DMS79 (cell line): Measurements from ENCODE around the gene RYK.
"Not testable (repeated sequence)": the region's sequence is repeated elsewhere in the genome, so short reads cannot be mapped to it uniquely, and the experiment has no call there.

Source experiments
- DNase-seq: peaks from one replicate; lab custom pipeline; 2025; lab: John Stamatoyannopoulos, UW

RYK gene

GRCh38 chr3:134250717-134251220, at the start of gene RYK:
TSS of gene RYK (minus strand) at chr3:134250859. CDS start at chr3:134250654, 205 bp downstream.
- DNase-seq = peak; percentile 54

- DNase-seq = no peak
Measured at GRCh38 chr3:134299888-134300206, 49.2 kb upstream of the RYK start.

- DNase-seq = no peak
Measured at GRCh38 chr3:134299185-134299887, 48.7 kb upstream of the RYK start.

DNA sequence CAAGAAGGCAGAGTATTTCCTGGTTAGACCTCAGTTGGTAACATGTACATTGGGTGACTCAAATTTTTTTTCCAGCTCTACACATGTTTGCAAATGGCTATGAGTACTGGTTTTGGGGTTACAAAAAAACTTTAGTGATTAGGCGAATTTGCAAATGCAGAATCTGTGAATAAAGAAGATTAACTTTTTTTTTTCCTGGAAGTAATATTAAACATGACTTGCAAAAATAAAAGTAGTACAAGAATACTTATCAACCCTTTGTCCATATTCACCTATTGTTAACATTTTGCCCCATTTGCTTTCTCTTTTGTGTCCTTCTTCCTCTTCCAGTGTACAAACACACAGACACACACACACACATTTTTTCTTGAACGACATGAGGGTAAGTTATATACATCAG, 47.6 kb upstream of the RYK start:
- no peak for DNase-seq

DNA sequence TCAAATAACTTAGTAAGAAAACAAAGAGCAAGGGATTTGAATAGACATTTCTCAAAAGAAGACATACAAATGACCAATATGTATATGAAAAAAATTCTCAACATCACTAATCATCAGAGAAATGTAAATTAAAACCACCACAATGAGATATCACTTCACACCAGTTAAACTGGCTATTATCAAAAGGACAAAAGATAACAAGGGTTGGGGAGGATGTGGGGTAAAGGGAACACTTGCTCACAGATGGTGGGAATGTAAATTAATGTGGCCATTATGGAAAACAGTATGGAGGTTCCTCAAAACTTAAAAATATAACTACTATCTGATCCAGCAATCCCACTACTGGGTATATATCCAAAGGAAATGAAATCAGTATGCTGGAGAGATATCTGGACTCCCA, 46.0 kb upstream of the RYK start:
- no peak for DNase-seq

- DNase-seq = no peak
Measured at GRCh38 chr3:134295930-134296329, 45.3 kb upstream of the RYK start.

GRCh38 chr3:134294302-134295280, 43.9 kb upstream of the RYK start:
- DNase-seq = no peak

DNA sequence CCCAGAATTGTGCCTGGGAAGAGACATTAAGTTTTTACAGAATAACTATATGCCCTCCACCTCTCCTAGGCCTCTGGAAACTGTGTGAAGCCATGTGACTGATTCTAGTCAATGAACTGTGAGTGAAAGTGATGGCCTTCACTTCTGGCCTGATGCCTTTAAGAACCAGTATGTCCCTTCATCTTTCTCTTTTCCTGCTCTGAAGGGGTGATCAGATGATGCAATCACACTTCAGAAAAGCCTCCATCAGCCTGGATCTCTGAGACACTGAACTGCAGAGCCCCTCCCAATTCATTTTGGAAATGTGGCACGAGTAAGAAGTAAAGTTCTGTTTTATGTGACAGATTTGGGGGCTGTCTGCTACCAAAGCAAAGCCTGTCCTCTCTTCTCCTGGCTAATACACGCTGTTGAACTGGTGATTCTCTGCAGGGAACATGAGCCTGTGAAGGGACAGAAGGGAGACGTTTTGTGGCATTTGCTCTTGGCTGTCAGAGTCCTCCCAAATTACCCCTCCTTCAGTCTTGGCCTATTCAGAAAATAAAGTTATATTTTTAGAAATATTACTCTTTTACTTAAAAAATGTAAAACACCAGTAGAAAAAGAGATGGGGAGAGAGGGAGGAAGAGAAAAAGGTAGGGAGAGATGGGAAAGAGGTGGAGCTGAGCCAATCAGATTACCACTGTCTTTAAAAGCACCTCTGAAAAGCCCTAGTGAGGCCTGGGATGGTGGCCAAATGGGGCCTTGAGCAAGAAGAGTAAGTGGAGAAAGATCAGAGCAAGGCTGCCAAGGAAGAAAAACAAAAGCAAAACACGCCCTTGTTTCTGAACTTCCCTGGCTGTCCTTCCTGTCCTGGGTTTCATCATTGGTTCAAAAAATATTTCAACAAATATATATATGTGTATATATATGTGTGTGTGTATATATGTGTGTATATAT, 40.9 kb upstream of the RYK start:
- peak; percentile 39 for DNase-seq

DNA sequence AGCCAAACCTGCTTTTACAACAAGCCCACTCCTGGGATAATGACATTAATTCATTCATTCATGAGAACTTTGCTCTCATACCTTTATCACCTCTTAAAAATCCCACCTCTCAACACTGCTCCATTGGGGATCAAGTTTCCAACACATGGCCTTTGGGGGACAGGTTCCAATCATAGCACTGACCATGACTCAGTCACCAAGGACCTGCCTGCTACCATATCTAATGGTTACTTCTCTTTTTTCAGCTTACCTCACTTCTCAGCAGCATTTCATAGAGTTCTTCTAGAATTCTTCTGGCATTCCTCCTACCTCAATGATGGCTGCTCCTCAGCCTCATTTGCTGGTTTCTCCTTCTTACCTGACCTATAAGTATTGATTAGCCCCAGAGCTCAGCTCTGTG, 36.9 kb upstream of the RYK start:
- DNase-seq = no peak

DNA sequence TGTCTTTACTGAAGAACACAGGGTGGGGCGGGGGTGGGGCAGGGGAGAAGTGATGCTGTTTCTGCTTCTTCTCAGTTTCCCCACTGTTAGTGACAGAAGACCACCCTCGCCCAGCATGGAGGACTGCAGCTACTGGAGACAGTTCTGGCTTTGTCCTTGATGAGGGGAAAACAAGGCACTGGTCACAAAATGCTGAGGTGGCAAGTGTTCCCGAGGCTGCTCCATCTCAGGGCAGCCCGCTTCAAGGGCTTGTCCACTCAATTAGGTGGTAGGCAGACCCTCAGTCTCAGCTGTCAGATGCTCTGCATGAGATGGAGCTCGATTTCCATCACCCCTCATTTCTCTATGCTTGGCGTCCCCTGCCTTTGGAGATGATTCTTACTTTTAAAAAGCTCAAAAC, 33.8 kb upstream of the RYK start:
- no peak for DNase-seq

GRCh38 chr3:134282659-134283047, 32.0 kb upstream of the RYK start:
- DNase-seq = no peak

GRCh38 chr3:134281912-134282658, 31.4 kb upstream of the RYK start:
- no peak for DNase-seq

DNA sequence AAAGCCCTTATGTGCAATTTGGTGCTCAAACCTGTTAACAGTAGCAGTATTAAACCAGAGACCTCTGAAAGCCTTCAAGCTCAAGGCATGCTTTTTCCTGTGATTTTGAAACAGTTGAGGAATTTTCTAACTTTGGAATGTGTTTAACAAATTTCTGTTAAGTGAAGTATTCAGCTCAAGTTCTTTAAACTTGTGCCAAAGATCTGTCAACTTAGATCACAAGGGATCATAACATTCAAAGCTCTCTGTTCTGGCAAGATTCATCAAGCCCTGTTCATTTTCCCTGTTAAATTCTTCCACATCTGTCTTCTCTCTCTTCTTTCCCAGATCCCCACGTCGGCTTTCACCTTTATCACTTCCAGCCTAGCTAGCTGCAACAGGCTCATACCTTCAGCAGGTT, 28.8 kb upstream of the RYK start:
- DNase-seq = no peak

DNA sequence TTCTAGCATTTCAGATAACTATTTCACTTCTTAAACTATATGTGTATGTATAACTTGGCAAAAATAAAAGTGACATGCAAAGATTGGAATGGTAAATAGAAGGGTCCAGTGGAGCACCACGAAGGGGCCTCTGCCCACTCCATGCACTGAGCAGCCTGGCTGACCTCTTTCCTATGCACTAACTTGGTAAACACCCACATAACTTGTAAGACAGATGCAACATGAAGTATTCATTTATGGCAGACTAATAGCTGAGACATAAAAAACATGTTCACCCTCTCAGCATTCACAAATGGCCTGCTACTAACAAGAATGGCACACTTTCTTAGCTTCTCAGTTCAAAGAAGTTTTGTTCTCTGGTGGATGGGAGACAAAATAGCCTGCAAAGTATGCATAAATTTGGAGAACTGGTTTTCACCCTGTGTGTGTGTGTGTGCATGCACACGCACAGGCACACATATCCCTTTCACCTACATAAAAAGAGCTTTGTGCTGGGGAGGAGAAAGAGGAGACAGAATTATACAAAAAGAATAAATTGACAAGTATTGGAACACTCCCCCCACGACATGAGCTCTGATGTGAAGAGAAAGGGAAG, 26.5 kb upstream of the RYK start:
- no peak for DNase-seq

DNA sequence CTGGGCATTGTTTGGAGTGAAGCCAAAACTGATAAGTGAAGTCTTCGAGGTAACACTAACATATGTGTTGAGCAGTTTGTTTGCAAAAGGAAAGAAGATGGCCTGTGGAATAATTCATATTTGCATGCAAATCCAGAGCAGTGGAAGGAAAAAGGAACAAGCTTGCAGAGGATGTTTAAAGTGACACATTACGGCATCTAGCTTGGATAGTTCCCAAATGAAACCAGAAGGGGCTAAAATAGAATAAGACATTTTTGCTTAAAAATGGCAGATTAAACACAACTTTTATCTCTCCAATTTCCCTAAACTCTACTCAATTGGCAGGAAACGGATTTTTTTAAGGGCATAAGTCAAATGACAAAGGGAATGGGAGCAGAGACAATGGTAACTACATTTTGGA, 25.4 kb upstream of the RYK start:
- DNase-seq = no peak

GRCh38 chr3:134275110-134275509, 24.5 kb upstream of the RYK start:
- DNase-seq = not testable (repeated sequence)

GRCh38 chr3:134274571-134274970, 23.9 kb upstream of the RYK start:
- no peak for DNase-seq

GRCh38 chr3:134267996-134268395, 17.3 kb upstream of the RYK start:
- DNase-seq = no peak

DNA sequence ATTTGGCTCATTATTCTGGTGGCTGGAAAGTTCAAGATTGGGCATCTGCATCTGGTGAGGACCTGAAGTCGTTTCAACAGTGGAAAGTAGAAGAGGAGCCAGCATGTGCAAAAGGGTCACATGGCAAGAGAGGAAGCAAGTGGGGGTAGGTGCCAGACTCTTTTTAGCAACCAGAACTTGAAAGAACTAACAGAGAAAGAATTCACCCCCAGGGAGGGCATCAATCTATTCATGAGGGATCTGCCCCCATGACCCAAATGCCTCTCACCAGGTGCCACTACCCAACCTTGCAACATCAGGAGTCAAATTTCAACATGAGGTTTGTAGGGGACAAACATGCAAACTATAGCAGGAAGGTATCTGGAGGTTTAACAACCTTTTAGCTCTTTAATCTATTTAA, 10.3 kb upstream of the RYK start:
- DNase-seq = no peak

- no peak for DNase-seq
Measured at GRCh38 chr3:134258761-134259347, 8.2 kb upstream of the RYK start.

GRCh38 chr3:134255404-134255803, 4.7 kb upstream of the RYK start:
- no peak for DNase-seq
